Stimulated activated CD4-positive, alpha-beta T cell treated with anti-CD3 and anti-CD28 coated beads, Interleukin-15, amount 100 ng/mL, for 48 hours (primary cell): Measurements from ENCODE around the gene POLR3C.
A peak's percentile ranks its signal among the peaks of the same experiment; 100 is the strongest.
"Not testable (repeated sequence)": the region's sequence is repeated elsewhere in the genome, so short reads cannot be mapped to it uniquely, and the experiment has no call there.

Experiments
- DNase-seq, 2 donors: peaks; one replicate each; pipeline ENCODE4 v3.0.0-alpha.2; 2020; ENCODE audit warnings: low read depth in 2 of 2

POLR3C gene

GRCh38 chr1:145823565-145824498 lies at the start of gene POLR3C, which contains the start of gene RNF115:
Gene POLR3C (plus strand): TSS chr1:145824200. CDS start chr1:145825777, 1,577 bp downstream.
Gene RNF115 (minus strand): TSS chr1:145824095. CDS start chr1:145823873, 222 bp downstream.
- peak; percentile 75 to 76 for DNase-seq

- no peak for DNase-seq
Observed at GRCh38 chr1:145777357-145778145, 46.4 kb upstream of the POLR3C start.

GRCh38 chr1:145778146-145778540 lies 45.9 kb upstream of the POLR3C start:
- DNase-seq = no peak

GRCh38 chr1:145782272-145783099 lies 41.5 kb upstream of the POLR3C start:
- DNase-seq = no peak

GRCh38 chr1:145784409-145784808 lies 39.6 kb upstream of the POLR3C start:
- DNase-seq = no peak

- no peak for DNase-seq
Observed at GRCh38 chr1:145785547-145785946, 38.5 kb upstream of the POLR3C start.

GRCh38 chr1:145786271-145786670 lies 37.7 kb upstream of the POLR3C start:
- no peak for DNase-seq

GRCh38 chr1:145788580-145788979 lies 35.4 kb upstream of the POLR3C start:
- no peak for DNase-seq

- DNase-seq = not testable (repeated sequence)
Observed at GRCh38 chr1:145791860-145792259, 32.1 kb upstream of the POLR3C start.

- no peak for DNase-seq
Observed at GRCh38 chr1:145792484-145792883, 31.5 kb upstream of the POLR3C start.

GRCh38 chr1:145795257-145795881 lies 28.6 kb upstream of the POLR3C start:
- no peak for DNase-seq

- DNase-seq = no peak
Observed at GRCh38 chr1:145796753-145797152, 27.2 kb upstream of the POLR3C start.

- no peak for DNase-seq
Observed at GRCh38 chr1:145799806-145800205, 24.2 kb upstream of the POLR3C start.

GRCh38 chr1:145804235-145805045 lies 19.6 kb upstream of the POLR3C start:
- no peak for DNase-seq

GRCh38 chr1:145805057-145805456 lies 18.9 kb upstream of the POLR3C start:
- no peak for DNase-seq

- DNase-seq = no peak
Observed at GRCh38 chr1:145806408-145806807, 17.6 kb upstream of the POLR3C start.

- DNase-seq = no peak
Observed at GRCh38 chr1:145806844-145807243, 17.2 kb upstream of the POLR3C start.

- DNase-seq = not testable (repeated sequence)
Observed at GRCh38 chr1:145812977-145813810, 10.8 kb upstream of the POLR3C start.

- DNase-seq = not testable (repeated sequence)
Observed at GRCh38 chr1:145818095-145818494, 5.9 kb upstream of the POLR3C start.
